GM12891 (cell line): Measurements from ENCODE around the gene MEFV.
"Not testable (repeated sequence)": the region's sequence is repeated elsewhere in the genome, so short reads cannot be mapped to it uniquely, and the experiment has no call there.

Experiments
- DNase-seq: peaks from one replicate; pipeline ENCODE4 v3.0.0; 2011; ENCODE audit warnings: low spot score; ENCODE audit not compliant: insufficient read length
- FAIRE-seq: peaks from 2 replicates; lab custom pipeline; 2011; peaks lifted over from hg19 to GRCh38; lab: Jason Lieb, UNC
- PAX5 ChIP-seq: IDR thresholded peaks from 2 replicates; pipeline ENCODE4 v1.6.1; 2011; ENCODE audit warnings: low read length, moderate library complexity, mild to moderate bottlenecking; ENCODE audit not compliant: insufficient read depth, severe bottlenecking
- POLR2A ChIP-seq: IDR thresholded peaks from 2 replicates; pipeline ENCODE4 v1.6.1; 2011; ENCODE audit warnings: low read depth, low read length, control low read depth
- POLR2AphosphoS5 ChIP-seq: IDR thresholded peaks from 2 replicates; pipeline ENCODE4 v1.6.1; 2011; ENCODE audit warnings: low read depth, low read length, control low read depth
- POU2F2 ChIP-seq: IDR thresholded peaks from 2 replicates; pipeline ENCODE4 v1.6.1; 2011; ENCODE audit warnings: low read depth, mild to moderate bottlenecking, control low read depth, low read length, moderate library complexity
- SPI1 ChIP-seq: IDR thresholded peaks from 2 replicates; pipeline ENCODE4 v1.6.1; 2011; ENCODE audit warnings: low read depth, low read length, control low read depth
- TAF1 ChIP-seq: IDR thresholded peaks from 2 replicates; pipeline ENCODE4 v1.6.1; 2011; ENCODE audit warnings: low read depth, low read length, control low read depth

Gene MEFV

DNA sequence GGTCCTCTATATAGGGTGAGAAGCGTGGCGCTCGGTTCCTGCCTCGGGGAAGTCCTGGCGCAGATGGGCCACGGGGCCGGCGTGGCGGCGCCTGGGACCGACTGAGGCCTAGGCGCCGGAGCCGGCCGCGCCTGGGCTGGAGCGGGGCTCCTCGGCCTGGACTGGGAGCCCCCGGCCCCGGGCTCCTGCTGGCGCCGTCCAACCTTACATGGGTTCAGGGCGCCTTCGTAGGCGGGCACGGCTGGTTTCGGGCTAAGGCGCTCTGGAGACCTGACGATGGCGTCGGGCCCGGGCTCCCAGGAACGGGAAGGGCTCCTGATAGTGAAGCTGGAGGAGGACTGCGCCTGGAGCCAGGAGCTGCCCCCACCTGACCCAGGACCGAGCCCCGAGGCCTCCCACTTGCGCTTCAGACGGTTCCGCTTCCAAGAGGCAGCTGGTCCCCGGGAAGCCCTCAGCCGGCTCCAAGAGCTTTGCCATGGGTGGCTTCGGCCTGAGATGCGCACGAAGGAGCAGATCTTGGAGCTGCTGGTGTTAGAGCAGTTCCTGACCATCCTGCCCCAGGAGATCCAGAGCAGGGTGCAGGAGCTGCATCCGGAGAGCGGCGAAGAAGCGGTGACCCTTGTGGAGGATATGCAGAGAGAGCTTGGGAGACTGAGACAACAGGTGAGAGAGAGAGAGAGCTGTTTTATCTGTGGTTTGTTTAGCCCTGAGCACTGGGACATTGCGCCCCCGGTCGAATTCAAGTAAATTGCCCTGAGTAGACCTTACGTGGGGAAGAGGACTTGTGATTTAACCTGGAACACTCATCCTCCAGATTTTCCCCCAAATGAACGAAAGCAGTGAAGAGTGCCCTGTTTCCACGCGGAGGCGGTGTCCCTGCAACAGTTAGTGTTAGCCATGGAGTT lies 27.4 kb upstream of the MEFV start:
- FAIRE-seq (no peak), DNase-seq (no peak)
- TF ChIP-seq PAX5 (no peak), POU2F2 (no peak), SPI1 (no peak), POLR2A (no peak), POLR2AphosphoS5 (no peak), TAF1 (no peak; the same call in 1 of the 2 replicates)

DNA sequence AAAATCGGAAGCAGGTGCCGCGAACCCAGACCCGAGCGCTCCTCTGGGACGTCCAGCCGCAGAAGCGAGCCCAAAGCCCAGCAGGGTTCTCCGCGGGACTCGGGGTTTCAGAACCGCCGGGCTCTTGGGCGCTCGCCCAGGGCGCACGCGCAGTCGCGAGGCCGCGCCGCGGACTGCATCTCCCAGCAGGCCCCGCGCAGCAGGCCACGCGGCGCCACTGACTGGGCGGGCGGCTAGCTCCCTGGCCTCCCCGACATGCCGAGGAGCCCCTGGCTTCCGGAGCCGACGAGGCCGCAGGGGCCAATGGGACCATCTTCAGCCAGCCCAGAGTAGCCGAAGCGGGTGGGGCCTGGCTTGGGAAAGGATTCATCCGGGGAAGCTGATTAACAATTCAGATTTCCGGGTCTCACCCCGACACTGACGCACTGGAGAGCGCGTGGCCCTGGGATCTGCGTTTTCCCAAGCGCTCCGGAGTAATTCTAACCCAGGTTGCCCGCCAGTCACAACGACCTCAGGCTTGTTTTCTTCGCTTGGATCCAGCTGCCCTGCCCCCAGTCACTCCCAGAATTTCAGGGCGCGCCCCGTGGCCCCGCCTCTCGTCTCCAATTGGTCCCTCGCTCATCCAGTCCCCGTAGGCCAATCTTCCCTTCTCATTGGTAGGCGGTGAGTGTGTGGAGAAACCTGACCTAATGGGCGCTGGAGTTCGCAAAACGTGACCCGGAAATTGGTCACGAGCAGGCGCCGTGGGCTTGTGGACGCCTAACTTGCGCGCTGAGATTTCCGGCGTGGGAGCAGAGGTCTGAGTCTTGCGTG lies 26.5 kb upstream of the MEFV start, which contains the start of gene ZNF263:
Gene ZNF263, plus strand, starts transcription at position 762 of the 813 bp plus-strand sequence. CDS start 328 bp downstream, outside the sequence.
- TF ChIP-seq POU2F2 (no peak), SPI1 (no peak), PAX5 (no peak), TAF1 (peak; percentile 59), POLR2AphosphoS5 (peak; percentile 65; the same call in 1 of the 2 replicates), POLR2A (0 out of 2 replicates have a peak, but pooled peaks have one; percentile 54)
- peak; percentile 96 for FAIRE-seq

DNA sequence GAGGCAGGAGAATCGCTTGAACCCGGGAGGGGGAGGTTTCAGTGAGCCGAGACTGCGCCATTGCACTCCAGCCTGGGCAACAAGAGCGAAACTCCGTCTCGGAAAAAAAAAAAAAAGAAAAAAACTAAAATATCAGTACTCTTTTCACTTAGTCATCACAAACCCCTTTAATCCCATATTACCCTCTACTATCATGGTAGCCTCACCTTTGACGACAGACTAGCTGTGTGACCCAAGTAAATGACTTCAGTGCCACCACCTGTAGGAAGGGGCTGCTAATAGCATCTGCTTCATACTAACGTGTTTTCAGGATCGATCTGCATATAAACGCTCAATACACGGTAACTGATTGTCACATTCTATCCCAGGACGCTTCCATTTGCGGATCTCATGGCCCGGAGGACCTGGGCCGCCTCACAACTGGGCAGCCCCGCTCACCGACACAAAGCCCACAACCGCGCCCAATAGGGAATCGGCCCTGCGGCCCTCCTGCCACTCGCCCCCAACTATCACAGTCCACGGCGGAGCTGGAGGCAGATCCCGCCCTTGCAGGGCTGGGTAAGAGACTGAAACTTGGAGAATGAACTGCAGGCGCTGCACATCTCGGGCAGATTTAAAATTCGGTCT lies 25.8 kb upstream of the MEFV start:
- no peak for DNase-seq
- FAIRE-seq, result no peak
- TF ChIP-seq TAF1, result no peak; the same call in 1 of the 2 replicates

More for the DNA sequence above, 26.5 kb upstream of the MEFV start, which contains the start of gene ZNF263:
- peak; percentile 96 for DNase-seq

DNA sequence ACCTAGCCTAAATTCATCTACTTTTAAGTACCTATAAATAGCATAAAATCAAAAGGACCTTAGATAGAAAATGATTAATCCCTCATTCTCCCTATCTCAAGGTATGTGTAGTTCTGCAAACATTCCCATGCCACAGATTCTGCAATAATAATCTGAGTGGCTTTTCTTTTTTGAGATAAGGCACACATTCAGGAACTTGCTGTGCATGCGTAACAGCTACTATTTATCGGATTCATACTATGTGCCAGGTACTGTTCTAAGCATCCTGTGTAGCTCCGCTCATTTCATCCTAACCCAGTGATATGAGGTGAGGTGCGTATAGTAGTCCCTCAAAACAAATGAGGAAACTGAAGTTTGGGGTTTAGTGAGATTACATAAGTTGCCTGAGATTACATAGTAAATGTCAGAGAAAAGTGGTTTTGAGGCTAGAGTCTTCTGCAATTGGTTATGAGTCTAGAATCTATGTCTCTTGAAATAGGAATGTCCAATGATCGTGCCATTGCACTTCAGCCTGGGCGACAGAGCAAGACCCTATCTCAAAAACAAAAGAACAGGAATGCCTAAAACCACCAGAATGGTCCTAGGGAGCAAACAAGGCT lies 24.9 kb upstream of the MEFV start:
- no peak for FAIRE-seq
- DNase-seq, result no peak

DNA sequence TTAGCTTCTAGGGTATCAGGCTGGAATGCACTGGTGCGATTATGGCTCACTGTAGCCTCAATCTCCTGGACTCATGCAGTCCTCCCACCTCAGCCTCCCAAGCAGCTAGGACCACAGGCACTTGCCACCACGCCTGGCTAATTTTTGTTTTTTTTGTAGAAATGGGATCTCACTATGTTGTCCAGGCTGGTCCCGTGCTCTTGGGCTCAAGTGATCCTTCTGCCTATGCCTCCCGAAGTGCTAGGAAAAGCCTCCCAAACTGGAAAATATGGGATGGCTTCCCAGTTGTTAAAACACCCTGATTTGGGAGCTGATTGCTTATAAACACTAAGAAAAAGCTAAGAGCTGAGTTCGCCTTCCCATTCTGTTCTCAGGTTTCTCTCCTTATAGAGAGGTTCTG lies 20.2 kb upstream of the MEFV start:
- DNase-seq, result no peak
- TF ChIP-seq SPI1 (no peak), POU2F2 (no peak), POLR2AphosphoS5 (no peak), PAX5 (no peak), TAF1 (no peak), POLR2A (no peak)
- FAIRE-seq, result no peak

More for the DNA sequence above, 24.9 kb upstream of the MEFV start:
- no peak for TF ChIP-seq SPI1
- TF ChIP-seq POU2F2, result no peak
- TF ChIP-seq PAX5, result no peak
- no peak for TF ChIP-seq TAF1
- no peak for TF ChIP-seq POLR2AphosphoS5
- TF ChIP-seq POLR2A, result no peak

DNA sequence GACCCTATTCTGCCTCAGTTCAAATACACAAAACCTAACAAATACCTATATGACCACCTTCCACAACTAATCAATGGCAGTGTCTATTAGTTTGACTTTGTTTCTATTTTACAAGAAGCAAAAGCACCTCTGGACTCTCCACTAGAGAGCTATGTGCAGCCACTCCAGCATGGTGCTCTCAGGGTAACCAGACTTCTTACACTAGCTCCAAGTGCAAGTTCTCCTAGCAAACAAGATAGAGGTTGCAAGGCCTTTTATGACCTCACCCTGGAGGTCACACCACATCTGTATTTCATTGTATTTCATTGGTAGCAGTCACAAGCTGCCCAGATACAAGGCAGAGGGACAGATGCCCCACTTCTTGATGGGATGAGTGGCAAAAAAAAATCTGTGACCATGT lies 18.5 kb upstream of the MEFV start:
- no peak for FAIRE-seq
- TF ChIP-seq POLR2AphosphoS5 (no peak), PAX5 (no peak), POLR2A (no peak), TAF1 (no peak), SPI1 (no peak), POU2F2 (no peak)
- no peak for DNase-seq

DNA sequence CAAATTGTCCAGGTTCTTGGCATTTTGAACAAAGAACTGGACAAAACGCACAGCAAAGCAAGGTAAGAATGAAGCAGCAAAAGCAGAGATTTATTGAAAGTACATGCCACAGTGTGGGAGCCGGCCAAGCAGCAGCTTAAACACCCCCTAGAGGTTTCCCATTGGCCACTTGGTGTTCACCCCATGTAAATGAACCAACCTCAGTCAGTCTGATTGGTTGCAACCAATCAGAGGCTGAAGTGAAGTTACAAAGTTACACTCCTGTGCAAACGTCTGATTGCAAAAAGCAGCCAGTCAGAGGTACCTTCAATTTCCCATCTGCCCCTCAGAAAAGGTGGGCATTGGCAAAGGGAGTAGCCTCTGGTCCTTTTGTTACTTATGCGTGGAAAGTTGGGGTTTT lies 18.1 kb upstream of the MEFV start:
- TF ChIP-seq POLR2A, result no peak
- no peak for TF ChIP-seq TAF1
- TF ChIP-seq POLR2AphosphoS5, result no peak
- TF ChIP-seq SPI1, result no peak
- TF ChIP-seq POU2F2, result no peak
- no peak for TF ChIP-seq PAX5
- no peak for FAIRE-seq
- DNase-seq, result no peak

DNA sequence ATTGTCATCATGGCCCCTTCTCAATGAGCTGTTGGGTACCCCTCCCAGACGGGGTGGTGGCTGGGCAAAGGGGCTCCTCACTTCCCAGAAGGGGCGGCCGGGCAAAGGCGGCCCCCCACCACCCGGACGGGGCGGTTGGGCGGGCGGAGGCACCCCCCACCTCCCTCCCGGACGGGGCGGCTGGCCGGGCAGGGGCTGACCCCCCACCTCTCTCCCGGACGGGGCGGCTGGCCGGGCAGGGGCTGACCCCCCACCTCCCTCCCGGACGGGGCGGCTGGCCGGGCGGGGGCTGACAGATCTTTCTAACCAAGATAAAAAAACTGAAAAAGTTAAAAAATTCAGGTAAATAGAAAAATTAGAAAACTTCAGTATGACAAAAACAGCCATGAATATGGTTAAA lies 14.8 kb upstream of the MEFV start:
- not testable (repeated sequence) for DNase-seq

DNA sequence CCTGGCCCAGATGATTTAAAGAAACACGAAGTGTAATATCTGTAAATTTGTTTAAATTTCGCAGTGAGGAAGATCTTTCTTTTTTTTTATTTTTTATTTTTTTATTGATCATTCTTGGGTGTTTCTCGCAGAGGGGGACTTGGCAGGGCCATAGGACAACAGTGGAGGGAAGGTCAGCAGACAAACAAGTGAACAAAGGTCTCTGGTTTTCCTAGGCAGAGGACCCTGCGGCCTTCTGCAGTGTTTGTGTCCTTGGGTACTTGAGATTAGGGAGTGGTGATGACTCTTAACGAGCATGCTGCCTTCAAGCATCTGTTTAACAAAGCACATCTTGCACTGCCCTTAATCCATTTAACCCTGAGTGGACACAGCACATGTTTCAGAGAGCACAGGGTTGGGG lies 14.3 kb upstream of the MEFV start:
- FAIRE-seq, DNase-seq: not testable (repeated sequence)

More for the DNA sequence above, 14.8 kb upstream of the MEFV start:
- FAIRE-seq, result not testable (repeated sequence)
